Activated CD8-positive, alpha-beta T cell treated with anti-CD3 and anti-CD28 coated beads for 36 hours (primary cell): ENCODE data around the gene ATP8B3. TPM values are rescaled to one million over a fixed set of nuclear protein-coding genes. Genes with fewer than 3 reads are reported as not detected.
"Not testable (repeated sequence)": the region's sequence is repeated elsewhere in the genome, so short reads cannot be mapped to it uniquely, and the experiment has no call there.

Experiments used
- ATAC-seq: fragments of 200-7000 bp; cut with Tn5 transposase; one replicate; pipeline ENCODE4 v1.10.0; 2021; ENCODE audit warnings: mild to moderate bottlenecking, moderate library complexity
- CTCF ChIA-PET: fragments of 350-600 bp; sonication (Branson Sonifier 250); formaldehyde crosslinking; loops from one replicate; lab custom pipeline; 2021; ENCODE audit warnings: antibody characterized with exemption; lab: Charles Lee
- POLR2A ChIA-PET: fragments of 350-600 bp; sonication (Branson Sonifier 250); formaldehyde crosslinking; loops from one replicate; lab custom pipeline; 2021; ENCODE audit warnings: antibody characterized with exemption; lab: Charles Lee
- DNase-seq: peaks from one replicate; pipeline ENCODE4 v3.0.0-alpha.2; 2020
- H3K27ac Mint-ChIP-seq: one replicate; pipeline ENCODE4 v1.8.0; 2021; ENCODE audit warnings: mild to moderate bottlenecking, mixed read lengths
- H3K27me3 Mint-ChIP-seq: one replicate; pipeline ENCODE4 v1.8.0; 2021; ENCODE audit warnings: mixed read lengths
- H3K36me3 Mint-ChIP-seq: one replicate; pipeline ENCODE4 v1.8.0; 2021; ENCODE audit warnings: low read depth, mixed read lengths
- H3K4me1 Mint-ChIP-seq: one replicate; pipeline ENCODE4 v1.8.0; 2021; ENCODE audit warnings: low read depth, mixed read lengths
- H3K4me3 Mint-ChIP-seq: one replicate; pipeline ENCODE4 v1.8.0; 2021; ENCODE audit warnings: mild to moderate bottlenecking, moderate library complexity, mixed read lengths
- H3K9me3 Mint-ChIP-seq: one replicate; pipeline ENCODE4 v1.8.0; 2021; ENCODE audit warnings: mixed read lengths
- CTCF ChIP-seq: fragments of 200-600 bp; IDR thresholded peaks from one replicate; pipeline ENCODE4 v1.8.0; 2022; ENCODE audit warnings: antibody characterized with exemption, mild to moderate bottlenecking
- intact Hi-C: fragments of 100-400 bp; cut with micrococcal nuclease; formaldehyde crosslinking; loops from one replicate; pipeline ENCODE4 v1.10.0; 2022
- total RNA-seq, 2 experiments: library from RNA; stranded (reverse); gene quantifications; one replicate each; pipeline ENCODE4 v1.2.3, GENCODE V29; 2021

ATP8B3 gene
- total RNA-seq, 2 experiments from 2014 or later: 5.8 to 8.2 TPM

GRCh38 chr19:1763648-1764639 is 48.1 kb downstream of the ATP8B3 start:
- intact Hi-C loops: loop anchor here (10.0 kb wide), 1 partner anchor 89 kb away; no protein-coding TSS in a partner anchor
- no peak overlapping the region for H3K27ac Mint-ChIP-seq
- POLR2A ChIA-PET: interaction anchor here (0.9 to 1.1 kb wide), 2 partner anchors 9 to 17 kb away, joined by 3 to 4 read pairs; no protein-coding TSS in a partner anchor
- H3K27me3 Mint-ChIP-seq: peaks cover 77% of the 10 kb centered on the region
- no peak overlapping the region for H3K4me3 Mint-ChIP-seq
- CTCF ChIA-PET: interaction anchor here (1.3 to 5.0 kb wide), 3 partner anchors 9 to 92 kb away, joined by 3 to 52 read pairs (median 12); no protein-coding TSS in a partner anchor
- DNase-seq (no peak), ATAC-seq (no peak)
- H3K9me3 Mint-ChIP-seq: no peaks in the 10 kb centered on the region
- peaks cover 2% of the 10 kb centered on the region for H3K4me1 Mint-ChIP-seq
- no peak for TF ChIP-seq CTCF
- H3K36me3 Mint-ChIP-seq: no peaks in the 10 kb centered on the region

GRCh38 chr19:1762243-1763117 is 49.6 kb downstream of the ATP8B3 start:
- CTCF ChIA-PET: no interaction called here
- intact Hi-C loops: loop anchor here (10.0 kb wide), 1 partner anchor 88 kb away; no protein-coding TSS in a partner anchor
- H3K36me3 Mint-ChIP-seq: no peaks in the 10 kb centered on the region
- H3K4me1 Mint-ChIP-seq: peaks cover 2% of the 10 kb centered on the region
- no peak for DNase-seq
- H3K27ac Mint-ChIP-seq: no peak overlapping the region
- H3K9me3 Mint-ChIP-seq: no peaks in the 10 kb centered on the region
- H3K4me3 Mint-ChIP-seq: no peak overlapping the region
- no peak for ATAC-seq
- TF ChIP-seq CTCF: no peak
- POLR2A ChIA-PET: no interaction called here
- H3K27me3 Mint-ChIP-seq: peaks cover 76% of the 10 kb centered on the region

GRCh38 chr19:1761528-1762242 is 50.4 kb downstream of the ATP8B3 start:
- ATAC-seq (no peak), DNase-seq (no peak)
- peaks cover 4% of the 10 kb centered on the region for H3K4me1 Mint-ChIP-seq
- ChIA-PET CTCF (interaction anchor here (1.0 to 1.2 kb wide), 3 partner anchors 8 to 80 kb away, joined by 3 read pairs; no protein-coding TSS in a partner anchor), POLR2A (no interaction called here)
- H3K4me3 Mint-ChIP-seq: no peak overlapping the region
- H3K9me3 Mint-ChIP-seq: no peaks in the 10 kb centered on the region
- no peaks in the 10 kb centered on the region for H3K36me3 Mint-ChIP-seq
- H3K27me3 Mint-ChIP-seq: peaks cover 79% of the 10 kb centered on the region
- H3K27ac Mint-ChIP-seq: no peak overlapping the region
- no peak for TF ChIP-seq CTCF
- intact Hi-C loops: loop anchor here (10.0 kb wide), 1 partner anchor 87 kb away; no protein-coding TSS in a partner anchor

- H3K27ac Mint-ChIP-seq, ATAC-seq, H3K36me3 Mint-ChIP-seq, H3K4me3 Mint-ChIP-seq, H3K4me1 Mint-ChIP-seq, DNase-seq, H3K9me3 Mint-ChIP-seq: not testable (repeated sequence)
- ChIA-PET POLR2A (interaction anchor here (0.9 kb wide), 1 partner anchor 13 kb away, joined by 3 read pairs; no protein-coding TSS in a partner anchor), CTCF (interaction anchor here (1.0 to 1.2 kb wide), 3 partner anchors 9 to 80 kb away, joined by 3 read pairs; no protein-coding TSS in a partner anchor)
- intact Hi-C loops: loop anchor here (10.0 kb wide), 1 partner anchor 86 kb away; no protein-coding TSS in a partner anchor
- H3K27me3 Mint-ChIP-seq: peaks cover 81% of the 10 kb centered on the region
Measured at GRCh38 chr19:1760786-1761527, 51.1 kb downstream of the ATP8B3 start.
